Ascending aorta (tissue), 2 donors: ENCODE measurements around the gene DTWD1. TPM values are rescaled to one million over a fixed set of nuclear protein-coding genes. Genes with fewer than 3 reads are reported as not detected.
"Not testable (repeated sequence)": the region's sequence is repeated elsewhere in the genome, so short reads cannot be mapped to it uniquely, and the experiment has no call there.

Experiments
- DNase-seq, 2 donors: peaks; one replicate each; pipeline ENCODE4 v3.0.0-alpha.2; 2019; ENCODE audit warnings: low spot score in 2 of 2
- H3K27ac ChIP-seq, 2 donors: fragments of 200-600 bp; sonication (generic); one replicate each; pipeline ENCODE4 v1.5.1; 2016 to 2017; ENCODE audit warnings: mild to moderate bottlenecking in 1 of 2
- H3K27me3 ChIP-seq: fragments of 200-600 bp; sonication (generic); one replicate; pipeline ENCODE4 v1.5.1; 2017
- H3K36me3 ChIP-seq, 2 donors: fragments of 200-600 bp; sonication (generic); one replicate each; pipeline ENCODE4 v1.5.1; 2016
- H3K4me1 ChIP-seq, 2 donors: fragments of 200-600 bp; sonication (generic); one replicate each; pipeline ENCODE4 v1.5.1; 2016 to 2017; ENCODE audit warnings: mild to moderate bottlenecking in 1 of 2
- H3K4me3 ChIP-seq, 2 donors: fragments of 200-600 bp; sonication (generic); one replicate each; pipeline ENCODE4 v1.5.1; 2016 to 2017; ENCODE audit warnings: mild to moderate bottlenecking in 1 of 2
- H3K9me3 ChIP-seq, 2 donors: fragments of 200-600 bp; sonication (generic); one replicate each; pipeline ENCODE4 v1.5.1; 2016
- intact Hi-C: fragments of 100-400 bp; cut with DNase I; formaldehyde crosslinking; loops from one replicate; pipeline ENCODE4 v1.15.1; 2023
- total RNA-seq: library from RNA; depleted of rRNA; stranded (reverse); fragments of >200 nt; gene quantifications from one replicate; pipeline ENCODE4 v1.1.0, GENCODE V29; 2016
- TF ChIP-seq, protein P1 (sequence below), 3 experiments: fragments of 200-600 bp in 2 of 3; fragments of 450-650 bp in 1 of 3; sonication (generic) in 2 of 3; IDR thresholded peaks; one replicate each; pipeline ENCODE4 v1.5.1; 2016 to 2019; ENCODE audit warnings: antibody characterized with exemption in 3 of 3, mild to moderate bottlenecking in 1 of 3, moderate library complexity in 1 of 3

DTWD1 gene
- total RNA-seq: 18.4 TPM

DNA sequence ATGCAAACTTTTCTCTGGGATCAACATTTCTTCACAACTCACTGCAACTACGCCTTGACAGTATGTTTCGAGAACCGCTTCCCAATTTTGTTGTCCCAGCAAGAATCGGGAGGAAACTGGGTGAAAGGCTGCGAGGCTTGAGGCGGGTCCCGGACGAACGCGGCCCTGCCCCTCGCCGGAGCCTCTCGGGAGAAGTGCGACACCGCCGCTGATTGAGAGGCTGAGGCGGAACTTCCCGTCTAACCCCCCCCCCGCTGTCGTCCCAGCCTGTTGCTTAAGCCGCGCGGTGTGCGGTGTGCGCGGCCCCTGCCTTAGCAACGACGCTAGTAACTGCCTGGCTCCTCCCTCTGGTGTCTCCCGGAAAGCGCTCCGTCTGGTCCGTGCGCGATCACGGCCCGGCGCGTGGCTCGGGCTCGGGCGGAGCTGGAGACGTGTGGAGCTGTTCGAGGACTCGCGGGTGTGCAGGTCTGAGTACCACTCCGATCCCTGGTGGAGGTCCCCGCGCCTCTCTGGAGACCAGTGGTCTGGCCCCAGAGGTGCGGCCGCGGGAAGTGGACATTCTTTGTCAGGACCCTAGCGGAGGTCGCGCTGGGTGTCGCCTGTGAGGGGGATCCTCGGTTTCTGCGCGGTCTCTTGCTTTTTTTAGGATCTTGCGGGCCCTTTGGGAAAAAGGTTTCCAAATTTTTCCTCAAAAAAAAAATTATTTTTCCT is at the start of gene DTWD1, which contains the start of gene FAM227B:
Gene DTWD1 (plus strand): TSS at position 391 of the 711 bp plus-strand sequence. CDS start 4,120 bp downstream, outside the sequence.
Gene FAM227B (minus strand): TSS at position 161 of the 711 bp plus-strand sequence. CDS start 5,647 bp downstream, outside the sequence.
- Histone ChIP-seq H3K4me1 (peaks cover 0 to 11% of the 10 kb centered on the region in 2 donors), H3K9me3 (peaks cover 0 to 10% of the 10 kb centered on the region in 2 donors), H3K4me3 (peak within 1 kb of the TSS; percentile 59 to 76), H3K27me3 (no peaks in the 10 kb centered on the region), H3K27ac (peak within 1 kb of the TSS; percentile 84 to 90), H3K36me3 (peaks cover 7 to 12% of the 10 kb centered on the region in 2 donors)
- peak; percentile 86 to 98 for DNase-seq
- intact Hi-C loops: loop anchor here (2.0 to 5.0 kb wide), 6 partner anchors 98 to 431 kb away; no protein-coding TSS in a partner anchor
- TF ChIP-seq, protein P1, sequence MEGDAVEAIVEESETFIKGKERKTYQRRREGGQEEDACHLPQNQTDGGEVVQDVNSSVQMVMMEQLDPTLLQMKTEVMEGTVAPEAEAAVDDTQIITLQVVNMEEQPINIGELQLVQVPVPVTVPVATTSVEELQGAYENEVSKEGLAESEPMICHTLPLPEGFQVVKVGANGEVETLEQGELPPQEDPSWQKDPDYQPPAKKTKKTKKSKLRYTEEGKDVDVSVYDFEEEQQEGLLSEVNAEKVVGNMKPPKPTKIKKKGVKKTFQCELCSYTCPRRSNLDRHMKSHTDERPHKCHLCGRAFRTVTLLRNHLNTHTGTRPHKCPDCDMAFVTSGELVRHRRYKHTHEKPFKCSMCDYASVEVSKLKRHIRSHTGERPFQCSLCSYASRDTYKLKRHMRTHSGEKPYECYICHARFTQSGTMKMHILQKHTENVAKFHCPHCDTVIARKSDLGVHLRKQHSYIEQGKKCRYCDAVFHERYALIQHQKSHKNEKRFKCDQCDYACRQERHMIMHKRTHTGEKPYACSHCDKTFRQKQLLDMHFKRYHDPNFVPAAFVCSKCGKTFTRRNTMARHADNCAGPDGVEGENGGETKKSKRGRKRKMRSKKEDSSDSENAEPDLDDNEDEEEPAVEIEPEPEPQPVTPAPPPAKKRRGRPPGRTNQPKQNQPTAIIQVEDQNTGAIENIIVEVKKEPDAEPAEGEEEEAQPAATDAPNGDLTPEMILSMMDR (IDR thresholded peaks at IDR 0.05): no peak

- no peak for DNase-seq
- intact Hi-C loops: no loop called here
- TF ChIP-seq, protein P1 (IDR thresholded peaks at IDR 0.05): no peak
These were observed 47.4 kb upstream of the DTWD1 start for GRCh38 chr15:49573421-49573820.

DNA sequence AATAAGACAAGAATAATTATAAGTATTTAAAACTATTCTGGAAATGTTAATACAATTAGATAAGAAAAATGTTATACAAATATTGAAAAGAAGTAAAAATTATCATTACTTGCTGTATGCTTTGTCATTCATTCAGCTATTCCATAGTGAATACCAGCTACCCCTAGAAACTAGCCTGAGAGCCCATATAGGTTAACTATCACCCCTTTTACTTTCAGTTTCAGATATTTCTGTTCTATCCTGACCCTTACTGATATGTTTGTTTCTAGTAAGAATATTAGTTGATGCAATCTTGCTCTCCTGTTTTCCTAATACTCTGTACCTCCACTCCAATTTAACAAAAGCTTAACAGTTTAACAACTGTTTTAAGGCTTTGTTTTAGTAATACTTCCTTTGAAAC is 31.8 kb upstream of the DTWD1 start:
- DNase-seq: no peak
- Histone ChIP-seq H3K9me3 (peaks cover 0 to 9% of the 10 kb centered on the region in 2 donors), H3K27me3 (no peaks in the 10 kb centered on the region), H3K36me3 (no peaks in the 10 kb centered on the region), H3K4me3 (no peak overlapping the region), H3K4me1 (no peaks in the 10 kb centered on the region), H3K27ac (no peak overlapping the region)
- TF ChIP-seq, protein P1 (IDR thresholded peaks at IDR 0.05): no peak
- intact Hi-C loops: no loop called here

More at GRCh38 chr15:49573421-49573820, 47.4 kb upstream of the DTWD1 start:
- H3K9me3 ChIP-seq: no peaks in the 10 kb centered on the region
- H3K4me1 ChIP-seq: no peaks in the 10 kb centered on the region
- H3K27me3 ChIP-seq: no peaks in the 10 kb centered on the region
- peaks cover 0 to 11% of the 10 kb centered on the region in 2 donors for H3K36me3 ChIP-seq
- H3K4me3 ChIP-seq: no peak overlapping the region
- H3K27ac ChIP-seq: no peak overlapping the region

DNA sequence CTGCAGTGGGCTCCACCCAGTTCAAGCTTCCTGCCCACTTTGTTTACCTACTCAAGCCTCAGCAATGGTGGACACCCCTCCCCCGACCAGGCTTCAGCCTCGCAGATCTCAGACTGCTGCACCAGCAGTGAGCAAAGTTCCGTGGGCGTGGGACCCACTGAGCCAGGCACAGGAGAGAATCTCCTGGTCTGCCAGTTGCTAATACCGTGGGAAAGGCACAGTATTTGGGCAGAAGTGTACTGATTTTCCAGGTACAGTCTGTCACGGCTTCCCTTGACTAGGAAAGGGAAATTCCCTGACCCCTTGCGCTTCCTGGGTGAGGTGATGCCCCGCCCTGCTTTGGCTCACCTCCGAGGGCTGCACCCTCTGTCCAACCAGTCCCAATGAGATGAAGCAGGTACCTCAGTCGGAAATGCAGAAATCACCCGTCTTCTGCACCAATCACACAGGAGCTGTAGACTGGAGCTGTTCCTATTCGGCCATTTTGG is 28.0 kb upstream of the DTWD1 start:
- H3K27ac ChIP-seq, DNase-seq, H3K4me3 ChIP-seq, H3K4me1 ChIP-seq, H3K27me3 ChIP-seq, H3K36me3 ChIP-seq, intact Hi-C loops: not testable (repeated sequence)
- peaks cover 0 to 30% of the 10 kb centered on the region in 2 donors for H3K9me3 ChIP-seq

DNA sequence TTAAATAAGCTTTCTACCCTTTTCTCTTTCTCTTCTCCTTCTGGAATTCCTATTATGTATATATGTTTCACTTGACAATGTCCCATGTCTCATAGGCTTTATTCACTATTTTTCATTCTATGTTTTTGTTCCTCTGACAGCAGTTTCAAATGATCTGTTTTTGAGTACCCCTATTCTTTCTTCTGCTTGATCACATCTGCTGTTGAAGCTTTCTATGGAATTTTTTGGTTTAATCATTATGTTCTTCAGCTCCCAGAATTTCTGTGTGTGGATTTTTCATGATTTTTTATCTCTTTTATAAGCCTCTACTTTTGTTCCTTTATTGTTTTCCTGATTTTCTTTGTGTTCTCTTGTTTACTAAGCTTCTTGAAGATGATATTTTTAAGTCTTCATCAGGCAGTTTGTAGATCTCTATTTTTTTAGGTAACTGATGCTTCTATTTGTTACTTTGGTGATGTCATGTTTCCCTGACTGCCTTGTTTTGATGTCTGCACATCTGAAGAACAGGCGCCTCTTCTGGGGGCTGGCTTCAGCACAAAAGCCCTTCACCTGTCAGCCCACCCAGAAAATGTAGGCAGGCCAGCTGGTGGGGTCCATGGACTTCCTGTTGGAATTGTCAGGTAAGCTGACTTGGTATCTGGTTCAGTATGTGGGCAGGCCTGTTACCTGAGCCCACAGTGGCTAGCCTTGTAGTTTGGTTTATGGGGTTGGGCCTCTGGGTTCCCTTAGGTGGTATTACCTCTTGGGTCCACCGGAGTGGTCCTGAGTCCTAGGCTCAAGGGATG is 16.0 kb upstream of the DTWD1 start:
- TF ChIP-seq, protein P1 (IDR thresholded peaks at IDR 0.05): no peak
- H3K27ac ChIP-seq: no peak overlapping the region
- H3K36me3 ChIP-seq: peaks cover 0 to 5% of the 10 kb centered on the region in 2 donors
- H3K27me3 ChIP-seq: no peaks in the 10 kb centered on the region
- intact Hi-C loops: no loop called here
- DNase-seq: no peak
- H3K4me1 ChIP-seq: no peaks in the 10 kb centered on the region
- H3K4me3 ChIP-seq: no peak overlapping the region
- H3K9me3 ChIP-seq: peaks cover 11 to 24% of the 10 kb centered on the region in 2 donors
